ENCODE data around the gene MRC1. TPM values are rescaled to one million over a fixed set of nuclear protein-coding genes. Genes with fewer than 3 reads are reported as not detected.

Gene MRC1
- total and polyA plus RNA-seq, 2 donors (not counting 3 experiments of a cell fraction or from before 2014, with no cell fraction given) = 0.03 to 0.13 TPM

DNA sequence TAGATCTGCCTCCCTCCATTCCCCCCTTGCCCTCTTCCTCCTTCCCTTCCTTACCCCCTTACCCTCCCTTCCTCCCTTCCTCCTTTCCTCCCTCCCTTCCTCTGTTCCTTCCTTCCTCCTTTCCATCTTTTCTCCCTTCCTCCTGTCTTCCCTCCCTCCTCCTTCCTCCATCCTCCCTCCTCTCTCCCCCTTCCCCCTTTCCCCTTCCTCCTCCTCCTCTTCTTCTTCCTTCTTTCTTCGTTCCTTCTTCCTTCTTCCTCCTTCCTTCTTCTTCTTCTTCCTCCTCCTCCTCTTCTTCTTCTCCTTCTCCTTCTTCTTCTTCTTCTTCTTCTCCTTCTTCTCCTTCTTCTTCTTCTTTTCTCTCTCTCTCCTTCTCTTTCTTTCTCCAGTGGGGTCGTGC is 57.9 kb downstream of the MRC1 start:
- peaks cover 0 to 10% of the 10 kb centered on the region in 2 experiments for H3K27me3 ChIP-seq (ENCODE audit: control insufficient read depth in 2 of 2, insufficient read depth in 2 of 2, low read length in 2 of 2)
- POLR2A ChIA-PET = no interaction called here
- no peak for TF ChIP-seq GATA2 (IDR thresholded peaks at IDR 0.05; ENCODE audit: insufficient read depth, insufficient read length, low read depth, low read length)
- no peak for TF ChIP-seq POLR2A (IDR thresholded peaks at IDR 0.05; ENCODE audit: low read depth, low read length)
- TF ChIP-seq FOS (IDR thresholded peaks at IDR 0.05; ENCODE audit: borderline replicate concordance, insufficient read depth, low read length) = no peak
- TF ChIP-seq POLR2AphosphoS5 (IDR thresholded peaks at IDR 0.05; ENCODE audit: insufficient read depth, low read depth, low read length) = no peak
- no peak for TF ChIP-seq EZH2 (IDR thresholded peaks at IDR 0.05; ENCODE audit: borderline replicate concordance, low read depth, low read length, severe bottlenecking)
- no peaks in the 10 kb centered on the region for H3K9me3 ChIP-seq (replicated peaks; ENCODE audit: control insufficient read depth, insufficient read depth, low read length)
- H4K20me1 ChIP-seq (replicated peaks; ENCODE audit: control insufficient read depth, extremely low read depth, insufficient read depth, low read length) = no peaks in the 10 kb centered on the region
- H3K9ac ChIP-seq (replicated peaks; ENCODE audit: extremely low read depth, insufficient read depth, low read length) = no peak overlapping the region
- no peaks in the 10 kb centered on the region for H3K79me2 ChIP-seq (ENCODE audit: control insufficient read depth, insufficient read depth, low read length)
- FAIRE-seq (no peak), DNase-seq (ENCODE audit: low read depth, low spot score) (no peak)
- H3K4me2 ChIP-seq (ENCODE audit: insufficient read depth, low read length) = no peak overlapping the region
- no peaks in the 10 kb centered on the region for H3K9me1 ChIP-seq (replicated peaks; ENCODE audit: control insufficient read depth, extremely low read depth, insufficient read depth, low read length)
- dilution Hi-C loops (cut with MboI; ENCODE audit: extremely low pct_ligation_motif_present, low sequenced_read_pairs) = no loop called here
- no peaks in the 10 kb centered on the region for H3K36me3 ChIP-seq (ENCODE audit: control insufficient read depth in 2 of 2, extremely low read depth in 1 of 2, insufficient read depth in 2 of 2, low read length in 2 of 2)
- H3K4me3 ChIP-seq (replicated peaks in 1 of 3; ENCODE audit: insufficient read depth in 1 of 3, low read depth in 1 of 3, low read length in 3 of 3) = no peak overlapping the region
- intact Hi-C loops (cut with micrococcal nuclease) = no loop called here
- CTCF ChIA-PET = no interaction called here
- no TSS peak for BruUV-seq (replicated peaks)
- H2AFZ ChIP-seq (ENCODE audit: low read depth, low read length) = no peak overlapping the region
- H3K4me1 ChIP-seq (ENCODE audit: control insufficient read depth, extremely low read depth, insufficient read depth, low read length) = no peaks in the 10 kb centered on the region
- no peak overlapping the region for H3K27ac ChIP-seq (ENCODE audit: insufficient read depth, low read depth, low read length)

DNA sequence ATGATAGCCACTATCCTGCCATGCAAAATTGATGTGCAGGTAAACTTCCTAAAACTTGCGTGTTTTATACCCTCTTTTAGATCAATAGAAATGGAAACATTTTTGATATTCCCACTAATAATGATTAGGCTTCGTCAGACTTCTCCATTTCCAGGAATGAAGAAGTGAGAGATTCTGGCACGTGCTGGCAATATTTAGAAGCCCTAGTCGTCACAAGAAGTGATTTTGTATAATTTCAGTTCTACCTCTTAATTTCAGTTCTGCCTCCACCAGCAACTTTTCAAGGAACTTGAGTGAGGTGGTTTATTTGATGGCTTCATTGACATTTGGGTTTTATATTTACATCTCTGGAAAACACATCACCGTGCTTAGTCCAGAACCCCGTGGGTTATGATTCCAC is 61.9 kb downstream of the MRC1 start:
- FAIRE-seq (no peak), DNase-seq (ENCODE audit: low read depth, low spot score) (no peak)
- Histone ChIP-seq H3K27me3 (ENCODE audit: control insufficient read depth in 2 of 2, insufficient read depth in 2 of 2, low read length in 2 of 2) (no peaks in the 10 kb centered on the region), H3K9ac (replicated peaks; ENCODE audit: extremely low read depth, insufficient read depth, low read length) (no peak overlapping the region), H3K4me3 (replicated peaks in 1 of 3; ENCODE audit: insufficient read depth in 1 of 3, low read depth in 1 of 3, low read length in 3 of 3) (no peak overlapping the region), H3K4me2 (ENCODE audit: insufficient read depth, low read length) (no peak overlapping the region), H3K9me1 (replicated peaks; ENCODE audit: control insufficient read depth, extremely low read depth, insufficient read depth, low read length) (no peaks in the 10 kb centered on the region), H3K79me2 (ENCODE audit: control insufficient read depth, insufficient read depth, low read length) (no peaks in the 10 kb centered on the region), H3K27ac (ENCODE audit: insufficient read depth, low read depth, low read length) (no peak overlapping the region), H3K4me1 (ENCODE audit: control insufficient read depth, extremely low read depth, insufficient read depth, low read length) (no peaks in the 10 kb centered on the region), H4K20me1 (replicated peaks; ENCODE audit: control insufficient read depth, extremely low read depth, insufficient read depth, low read length) (no peaks in the 10 kb centered on the region), H3K9me3 (replicated peaks; ENCODE audit: control insufficient read depth, insufficient read depth, low read length) (no peaks in the 10 kb centered on the region), H2AFZ (ENCODE audit: low read depth, low read length) (no peak overlapping the region), H3K36me3 (ENCODE audit: control insufficient read depth in 2 of 2, extremely low read depth in 1 of 2, insufficient read depth in 2 of 2, low read length in 2 of 2) (no peaks in the 10 kb centered on the region)
- TF ChIP-seq, protein P1, sequence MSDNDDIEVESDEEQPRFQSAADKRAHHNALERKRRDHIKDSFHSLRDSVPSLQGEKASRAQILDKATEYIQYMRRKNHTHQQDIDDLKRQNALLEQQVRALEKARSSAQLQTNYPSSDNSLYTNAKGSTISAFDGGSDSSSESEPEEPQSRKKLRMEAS (IDR thresholded peaks at IDR 0.05; ENCODE audit: insufficient read depth, insufficient read length) = no peak
- TF ChIP-seq POLR2A (IDR thresholded peaks at IDR 0.05; ENCODE audit: low read depth, low read length) (no peak), JUN (IDR thresholded peaks at IDR 0.05; ENCODE audit: borderline replicate concordance, insufficient read depth, insufficient read length, low read depth) (no peak), EZH2 (IDR thresholded peaks at IDR 0.05; ENCODE audit: borderline replicate concordance, low read depth, low read length, severe bottlenecking) (no peak), GATA2 (IDR thresholded peaks at IDR 0.05; ENCODE audit: insufficient read depth, insufficient read length, low read depth, low read length) (no peak), MYC (IDR thresholded peaks at IDR 0.05; ENCODE audit: low read depth, low read length) (no peak), POLR2AphosphoS5 (IDR thresholded peaks at IDR 0.05; ENCODE audit: insufficient read depth, low read depth, low read length) (no peak), FOS (IDR thresholded peaks at IDR 0.05; ENCODE audit: borderline replicate concordance, insufficient read depth, low read length) (no peak)
- TF ChIP-seq, protein P2, sequence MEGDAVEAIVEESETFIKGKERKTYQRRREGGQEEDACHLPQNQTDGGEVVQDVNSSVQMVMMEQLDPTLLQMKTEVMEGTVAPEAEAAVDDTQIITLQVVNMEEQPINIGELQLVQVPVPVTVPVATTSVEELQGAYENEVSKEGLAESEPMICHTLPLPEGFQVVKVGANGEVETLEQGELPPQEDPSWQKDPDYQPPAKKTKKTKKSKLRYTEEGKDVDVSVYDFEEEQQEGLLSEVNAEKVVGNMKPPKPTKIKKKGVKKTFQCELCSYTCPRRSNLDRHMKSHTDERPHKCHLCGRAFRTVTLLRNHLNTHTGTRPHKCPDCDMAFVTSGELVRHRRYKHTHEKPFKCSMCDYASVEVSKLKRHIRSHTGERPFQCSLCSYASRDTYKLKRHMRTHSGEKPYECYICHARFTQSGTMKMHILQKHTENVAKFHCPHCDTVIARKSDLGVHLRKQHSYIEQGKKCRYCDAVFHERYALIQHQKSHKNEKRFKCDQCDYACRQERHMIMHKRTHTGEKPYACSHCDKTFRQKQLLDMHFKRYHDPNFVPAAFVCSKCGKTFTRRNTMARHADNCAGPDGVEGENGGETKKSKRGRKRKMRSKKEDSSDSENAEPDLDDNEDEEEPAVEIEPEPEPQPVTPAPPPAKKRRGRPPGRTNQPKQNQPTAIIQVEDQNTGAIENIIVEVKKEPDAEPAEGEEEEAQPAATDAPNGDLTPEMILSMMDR (IDR thresholded peaks at IDR 0.05; ENCODE audit: extremely low read depth in 1 of 2, insufficient read depth in 1 of 2, low read depth in 1 of 2, low read length in 2 of 2) = no peak
- CTCF ChIA-PET = interaction anchor here (1.1 to 3.4 kb wide), 5 partner anchors 14 to 462 kb away, joined by 4 to 24 read pairs (median 6); no protein-coding TSS in a partner anchor
- intact Hi-C loops (cut with micrococcal nuclease) = loop anchor here (5.0 to 10.0 kb wide), 2 partner anchors 436 to 1044 kb away; no protein-coding TSS in a partner anchor
- no TSS peak for BruUV-seq (replicated peaks)
- dilution Hi-C loops (cut with MboI; ENCODE audit: extremely low pct_ligation_motif_present, low sequenced_read_pairs) = no loop called here
- POLR2A ChIA-PET = no interaction called here
